Right renal cortex interstitium (tissue), 3 donors: ENCODE results near the gene PTPN4. TPM values are rescaled to one million over a fixed set of nuclear protein-coding genes. Genes with fewer than 3 reads are reported as not detected.
"Not testable (repeated sequence)": the region's sequence is repeated elsewhere in the genome, so short reads cannot be mapped to it uniquely, and the experiment has no call there.

Experiments
- DNase-seq, 3 donors: peaks; one replicate each; pipeline ENCODE4 v3.0.0-alpha.2; 2013; ENCODE audit warnings: low read depth in 3 of 3, low spot score in 2 of 3
- polyA plus RNA-seq, 3 donors: library from polyadenylated mRNA; unstranded; fragments of 120-200 nt; gene quantifications; one replicate each; pipeline ENCODE4 v1.2.1, GENCODE V29; 2013; ENCODE audit not compliant: insufficient read length in 3 of 3

The PTPN4 gene
- polyA plus RNA-seq, 3 donors, result 25.1 to 27.4 (median 25.4) TPM

DNA sequence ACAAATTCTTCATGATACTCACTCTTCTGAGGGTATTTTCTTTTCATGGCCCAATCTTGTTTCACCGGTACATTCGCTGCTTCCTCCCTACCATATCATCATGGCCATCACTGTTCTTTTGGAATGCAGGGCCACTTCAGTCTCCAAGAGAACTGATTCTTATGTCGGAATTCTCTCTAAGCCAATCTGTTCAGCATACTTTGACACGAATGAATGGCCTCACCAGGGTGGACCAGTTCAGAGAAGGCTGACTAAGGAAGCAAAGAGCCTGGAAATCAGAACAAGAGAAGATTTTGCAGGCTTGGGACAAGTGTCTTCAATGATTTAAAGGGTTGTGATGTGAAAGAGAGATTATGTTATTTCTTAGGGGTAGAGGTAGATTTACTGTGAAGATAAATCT, 248.1 kb downstream of the PTPN4 start:
- no peak for DNase-seq

DNA sequence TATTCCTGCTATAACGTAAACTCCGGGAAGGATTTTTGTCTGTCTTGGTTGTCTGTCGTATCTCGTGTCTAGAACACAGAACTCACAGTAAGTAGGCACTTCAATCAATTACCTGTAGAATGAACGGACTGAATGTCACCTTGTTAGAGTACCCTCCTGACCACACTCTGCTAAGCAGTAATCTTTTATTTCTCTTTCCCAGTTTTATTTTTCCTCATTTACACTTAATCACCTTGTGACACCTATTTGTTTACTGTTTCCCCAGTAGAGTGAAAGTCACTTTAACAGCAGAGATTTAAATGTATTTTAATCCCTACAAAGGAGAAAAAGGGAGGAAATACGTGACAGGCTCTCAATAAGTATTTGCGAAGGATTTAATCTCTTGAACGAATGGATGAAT, 252.6 kb downstream of the PTPN4 start:
- no peak for DNase-seq

DNA sequence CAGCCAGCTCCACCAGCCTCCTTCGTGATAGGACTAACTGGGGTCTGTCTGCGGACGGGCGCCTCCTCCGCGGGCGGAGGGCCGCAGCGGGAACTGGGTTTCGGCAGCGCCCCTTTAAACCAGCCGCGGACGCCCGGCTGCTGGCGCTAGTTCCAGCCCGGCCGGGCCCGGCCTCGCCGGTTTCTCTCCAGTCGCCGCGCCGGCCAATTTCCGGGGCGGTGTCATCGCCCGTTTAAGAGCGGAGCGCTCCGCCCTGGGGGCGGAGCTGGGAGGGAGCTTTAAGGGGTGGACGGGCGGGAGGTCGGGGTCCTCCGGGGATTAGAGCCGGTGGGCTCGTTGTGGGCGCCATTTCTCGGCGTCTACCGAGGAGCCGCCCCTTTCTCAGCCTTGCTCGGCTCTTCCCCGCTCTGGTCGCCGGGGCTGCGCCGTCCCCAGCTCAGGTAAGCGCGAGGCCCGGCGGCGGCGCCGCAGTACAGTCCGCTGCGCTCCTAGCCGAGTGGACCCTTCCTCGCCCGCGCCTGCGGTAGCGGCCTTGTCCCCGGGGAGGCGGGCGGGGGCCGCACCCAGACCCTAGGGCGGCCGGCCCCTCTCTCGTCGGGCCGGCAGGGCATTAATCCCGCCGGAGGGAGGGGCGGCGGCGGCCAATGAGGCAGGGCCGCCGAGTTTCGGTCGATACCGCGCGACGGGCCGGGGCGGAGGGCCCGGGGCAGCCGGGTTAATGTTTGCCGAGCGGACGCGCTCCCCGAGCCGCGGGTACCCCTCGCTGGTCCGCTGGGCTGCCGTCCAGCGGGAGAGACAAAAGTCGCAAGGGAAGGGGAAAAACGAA, 253.3 kb downstream of the PTPN4 start, which contains the start of gene EPB41L5:
EPB41L5 (plus strand) TSS at position 307 of the 826 bp plus-strand sequence. CDS start 6,008 bp downstream, outside the sequence.
- DNase-seq, result peak; percentile 86 to 97 (median 97)

DNA sequence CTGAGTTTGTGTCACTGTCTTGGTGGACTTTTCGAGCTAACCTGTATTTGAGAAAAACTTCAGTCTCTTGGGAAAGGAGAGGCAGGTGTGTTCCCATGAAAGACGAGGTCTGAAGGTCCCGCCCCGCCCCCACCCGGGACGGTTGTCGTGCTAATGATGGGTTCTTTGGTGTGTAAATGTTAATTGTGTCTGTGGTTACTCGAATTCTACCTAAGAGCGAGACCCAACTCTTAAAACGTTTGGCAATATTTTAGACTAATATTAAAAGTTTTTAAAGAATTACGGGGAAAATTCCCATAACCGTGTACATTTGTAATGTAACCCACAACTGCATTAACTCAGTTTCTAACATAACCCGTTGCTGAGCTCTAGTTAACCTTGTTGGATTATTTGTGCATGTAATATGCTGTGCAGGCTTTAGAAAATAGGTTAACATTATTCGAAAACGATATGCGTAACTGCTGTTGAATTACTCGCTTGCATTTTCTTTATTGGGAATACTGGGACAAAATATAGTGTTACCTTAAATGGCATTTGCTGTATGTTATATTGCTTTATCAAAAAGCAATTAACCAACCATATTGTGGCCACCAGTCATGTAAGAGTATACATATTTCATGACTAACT, 254.0 kb downstream of the PTPN4 start:
- DNase-seq, result peak in 1 of 3 donors; percentile 17

DNA sequence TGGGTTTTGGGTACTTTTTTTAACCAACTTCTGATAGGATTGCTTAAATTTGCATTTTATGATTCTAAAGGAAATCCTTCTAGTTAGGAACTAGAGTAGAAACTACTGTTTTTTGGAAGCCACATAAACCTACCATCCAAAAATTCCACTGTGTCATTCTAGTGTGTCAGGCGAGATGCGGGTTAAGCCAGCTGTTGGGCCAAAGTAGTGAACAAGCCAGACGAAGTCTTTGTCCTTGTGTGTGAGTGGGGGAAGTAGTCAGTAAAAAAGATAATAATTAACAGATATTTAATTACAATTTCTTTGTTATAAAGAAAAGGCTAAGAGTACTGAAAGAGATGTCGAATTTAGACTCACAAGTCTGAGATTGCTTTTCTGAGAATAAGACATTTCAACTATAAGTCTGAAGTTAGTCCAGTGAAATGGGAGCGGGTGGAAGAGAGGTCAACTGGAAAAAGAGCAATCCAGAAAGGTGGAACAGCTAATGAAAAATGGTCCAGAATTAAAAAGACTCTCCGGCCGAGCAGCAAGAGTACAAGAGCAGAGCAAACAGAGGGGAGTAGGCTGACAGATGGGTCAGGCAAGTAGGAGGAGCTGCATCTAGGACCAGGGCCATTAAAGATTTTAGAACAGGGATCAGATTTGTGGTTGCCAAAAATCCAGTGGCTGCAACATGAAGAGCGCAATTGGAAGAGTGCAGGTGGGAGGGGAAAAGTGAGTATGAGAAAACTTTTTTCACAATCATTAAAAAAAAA, 254.7 kb downstream of the PTPN4 start:
- DNase-seq, result peak in 1 of 3 donors; percentile 15

DNA sequence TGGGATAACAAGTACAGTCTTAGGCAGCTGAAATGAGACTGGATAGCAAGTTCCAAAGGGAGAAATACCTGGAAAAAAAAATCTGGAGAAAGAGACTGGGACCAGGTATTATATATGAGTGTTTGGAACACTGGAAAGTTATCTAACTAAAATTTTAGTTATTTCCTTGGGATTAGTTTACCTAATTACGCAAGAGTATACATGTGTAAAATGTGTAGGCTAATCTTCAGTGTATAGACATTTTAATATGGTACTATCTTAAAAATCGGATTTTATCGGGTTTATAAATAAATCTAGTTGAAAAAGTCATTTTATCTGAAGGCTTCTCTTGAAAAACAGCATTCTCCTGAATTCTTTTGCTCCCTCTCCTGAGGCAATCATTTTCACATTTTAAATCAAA, 257.1 kb downstream of the PTPN4 start:
- no peak for DNase-seq

DNA sequence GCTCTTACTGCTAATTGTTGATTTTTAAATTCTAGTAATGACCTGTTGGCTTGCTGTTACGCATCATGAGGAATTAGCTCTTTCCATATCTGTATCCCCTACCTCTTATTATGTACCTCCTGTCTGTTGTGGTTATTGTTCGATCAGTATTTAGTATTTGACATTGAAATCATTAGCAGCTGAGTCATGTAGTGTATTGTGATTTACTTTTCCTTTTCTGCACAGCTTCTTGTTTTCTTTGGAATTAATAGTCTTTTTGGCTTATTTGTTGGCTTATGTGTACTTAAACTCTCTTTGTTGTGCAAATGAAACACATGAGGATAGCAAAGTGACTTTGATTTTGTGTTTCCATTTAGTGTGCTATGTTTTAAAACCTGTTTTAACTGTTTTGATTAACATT, 257.5 kb downstream of the PTPN4 start:
- DNase-seq, result no peak

DNA sequence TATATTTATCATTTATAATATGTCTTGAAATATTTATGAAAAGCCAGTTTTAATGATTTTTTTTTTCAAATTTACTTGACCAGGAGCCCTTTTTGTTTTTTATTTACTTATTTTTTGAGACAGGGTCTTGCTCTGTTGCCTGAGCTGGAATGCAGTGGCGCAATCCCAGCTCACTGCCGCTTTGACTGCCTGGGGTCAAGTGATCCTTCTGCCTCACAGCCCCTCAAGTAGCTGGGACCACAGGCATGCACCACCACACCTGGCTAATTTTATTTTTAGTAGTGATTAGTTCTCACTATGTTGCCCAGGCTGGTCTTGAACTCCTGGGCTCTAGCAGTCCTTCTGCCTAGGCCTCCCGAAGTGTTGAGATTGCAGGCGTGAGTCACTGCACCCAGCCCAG, 258.8 kb downstream of the PTPN4 start:
- DNase-seq, result no peak

DNA sequence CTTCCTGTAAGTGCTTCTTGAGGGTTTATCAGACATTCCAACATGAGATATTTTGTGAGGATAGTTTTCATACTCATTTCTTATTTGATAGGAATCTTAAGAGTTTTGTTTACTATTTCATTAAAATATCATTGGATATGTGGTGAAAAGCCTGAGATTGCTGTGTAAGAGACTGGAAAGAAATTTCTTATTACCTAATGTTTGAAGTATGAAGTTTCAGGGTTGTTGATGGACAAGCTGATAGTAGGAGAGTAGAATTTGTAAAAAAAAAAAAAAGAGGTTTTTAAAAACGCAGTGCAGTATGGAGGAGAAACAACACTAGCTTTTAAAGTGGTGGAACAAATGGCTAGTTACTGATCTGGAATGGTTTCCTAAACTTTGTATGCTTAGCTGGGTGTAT, 260.8 kb downstream of the PTPN4 start:
- DNase-seq, result no peak

DNA sequence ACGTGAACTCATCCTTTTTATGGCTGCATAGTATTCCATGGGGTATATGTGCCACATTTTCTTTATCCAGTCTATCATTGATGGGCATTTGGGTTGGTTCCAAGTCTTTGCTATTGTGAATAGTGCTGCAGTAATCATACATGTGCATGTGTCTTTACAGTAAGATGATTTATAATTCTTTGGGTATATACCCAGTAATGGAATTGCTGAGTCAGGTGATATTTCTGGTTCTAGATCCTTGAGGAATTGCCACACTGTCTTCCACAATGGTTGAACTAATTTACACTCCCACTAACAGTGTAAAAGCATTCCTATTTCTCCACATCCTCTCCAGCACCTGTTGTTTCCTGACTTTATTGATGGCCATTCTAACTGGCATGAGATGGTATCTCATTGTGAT, 262.8 kb downstream of the PTPN4 start:
- DNase-seq, result not testable (repeated sequence)

DNA sequence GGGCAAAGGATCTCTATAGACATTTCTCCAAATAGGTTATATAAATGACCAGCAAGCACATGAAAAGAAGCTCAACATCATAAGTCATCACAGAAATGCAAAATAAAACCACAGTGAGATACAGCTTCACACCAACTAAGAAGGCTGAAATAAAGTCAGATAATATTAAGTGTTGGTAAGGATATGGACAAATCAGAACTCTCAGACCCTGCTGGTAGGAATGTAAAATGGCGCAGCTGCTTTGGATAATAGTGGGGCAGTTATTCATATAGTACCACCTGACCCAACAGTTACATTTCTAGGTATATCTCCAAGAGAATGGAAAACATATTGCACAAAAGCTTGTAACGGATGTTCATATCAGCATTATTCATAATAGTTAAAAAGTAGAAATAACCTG, 267.2 kb downstream of the PTPN4 start:
- DNase-seq, result no peak

DNA sequence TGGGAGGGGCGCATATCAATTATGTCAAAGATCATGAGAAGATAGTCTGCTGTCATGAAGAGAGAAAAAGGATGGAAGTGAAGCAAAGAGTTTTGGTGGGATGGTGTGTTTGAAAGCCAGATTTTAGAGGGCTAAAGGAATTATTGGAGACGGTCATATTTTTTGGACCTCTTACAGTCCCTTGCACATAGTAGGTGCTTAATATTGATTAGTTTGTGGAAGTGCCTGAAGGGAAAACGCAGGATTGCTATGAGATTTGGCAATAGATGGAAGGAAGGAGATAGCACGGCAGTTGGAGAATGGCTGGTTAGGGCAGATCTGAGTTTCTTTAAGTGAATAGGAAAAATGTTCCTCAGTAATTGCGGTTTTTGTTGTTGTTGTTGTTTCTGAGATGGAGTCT, 269.1 kb downstream of the PTPN4 start:
- no peak for DNase-seq

DNA sequence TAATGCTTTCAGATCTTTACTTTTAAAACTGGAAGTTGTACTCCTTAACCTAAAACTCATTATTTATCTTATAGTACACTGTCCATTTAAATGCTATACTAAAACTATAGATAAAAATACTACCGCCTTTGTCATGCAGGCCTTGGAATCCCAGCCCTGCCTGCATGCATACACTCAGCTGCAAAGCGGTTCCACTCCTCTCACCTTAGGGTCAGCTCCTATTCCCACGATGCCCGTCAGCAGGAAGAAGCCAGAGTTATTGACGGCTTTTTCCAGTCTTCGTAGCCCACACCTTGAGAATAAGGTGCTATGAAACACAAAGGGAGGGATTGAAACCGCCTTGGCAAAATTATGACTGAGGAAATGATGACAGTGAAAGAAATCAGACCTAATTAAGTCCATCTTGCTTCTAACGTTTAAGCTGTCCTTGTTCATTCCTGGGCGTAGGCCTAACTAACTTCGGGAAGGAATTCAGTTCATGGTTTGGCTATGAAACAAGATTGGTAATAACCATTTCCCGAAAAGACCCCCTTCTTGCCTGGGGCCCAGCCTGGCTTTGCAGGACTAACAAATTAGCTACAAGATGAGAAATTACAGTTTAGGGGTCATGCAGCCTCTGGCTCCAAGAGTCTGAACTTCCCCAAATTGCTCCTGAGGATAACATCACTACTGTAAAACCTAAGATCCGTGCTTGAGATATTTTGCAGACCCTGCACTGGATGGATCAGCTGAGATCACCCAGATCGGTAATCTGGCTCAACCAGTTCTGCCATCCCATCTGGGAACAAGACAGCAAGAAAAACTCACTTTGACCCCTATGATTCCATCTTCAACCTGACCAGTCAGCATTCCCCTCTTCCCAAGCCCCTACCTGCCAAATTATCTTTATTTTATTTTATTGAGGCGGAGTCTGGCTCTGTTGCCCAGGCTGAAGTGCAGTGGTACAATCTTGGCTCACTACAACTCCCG, 270.2 kb downstream of the PTPN4 start:
- DNase-seq, result no peak

DNA sequence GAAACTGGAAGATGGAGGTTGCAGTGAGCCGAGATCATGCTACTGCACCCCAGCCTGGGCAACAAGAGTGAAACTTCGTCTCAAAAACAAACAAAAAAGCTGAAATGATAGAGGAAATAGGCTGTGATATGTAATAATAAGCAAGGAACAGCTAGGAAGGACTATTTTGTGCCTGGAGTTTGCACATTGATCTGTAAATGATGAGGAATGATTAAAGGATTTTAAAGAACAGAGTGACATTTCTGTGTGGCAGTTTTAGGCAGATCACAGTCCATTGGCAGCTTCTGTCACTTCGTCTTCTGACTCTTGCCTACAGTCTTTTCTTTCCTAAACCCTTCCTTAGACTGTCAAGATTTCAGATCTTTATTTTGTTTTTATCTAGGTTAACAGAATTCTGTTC, 272.6 kb downstream of the PTPN4 start:
- no peak for DNase-seq

Other genes starting within 250 kb of the PTPN4 start
- 10 to 100 TPM in 1 of 3 donors, 1 to 10 TPM in 2; 7.4 to 11.2 (median 8.3) TPM for gene SCTR, start 235.4 kb upstream of the PTPN4 start, polyA plus RNA-seq
- 10 to 100 TPM; 19.6 to 25.4 (median 22.9) TPM for gene CFAP221, start 215.5 kb upstream of the PTPN4 start, polyA plus RNA-seq
- gene TMEM177, start 80.7 kb upstream of the PTPN4 start, polyA plus RNA-seq, result 10 to 100 TPM; 17.1 to 18.4 (median 17.4) TPM